Measurements from ENCODE around the gene SNRPB2.

DNA sequence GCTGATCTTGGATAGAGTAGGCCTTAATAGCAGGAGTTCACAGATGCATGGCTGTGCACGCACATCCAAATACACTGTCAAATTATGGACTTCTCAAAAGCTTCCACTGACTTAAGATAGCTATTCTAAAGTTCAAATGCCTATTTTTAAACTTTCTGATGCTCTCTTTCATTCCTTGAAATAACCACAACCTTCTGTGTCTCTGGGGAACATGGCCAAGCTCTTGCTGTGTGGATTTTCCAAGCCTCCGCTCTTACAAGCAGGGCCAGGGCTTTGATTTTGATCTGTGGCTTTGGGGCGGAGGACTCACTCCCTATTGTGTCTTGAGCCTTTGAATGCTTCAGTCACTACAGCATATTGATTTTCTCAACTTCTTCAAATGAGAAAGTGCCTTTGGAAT, 35.7 kb upstream of the SNRPB2 start:
- TF ChIP-seq CTCF (IDR thresholded peaks at IDR 0.05): no peak
- TF ChIP-seq POLR2A (IDR thresholded peaks at IDR 0.05): no peak
